Gastrocnemius medialis (tissue), 4 donors: ENCODE data around the gene NPAS3. TPM values are rescaled to one million over a fixed set of nuclear protein-coding genes. Genes with fewer than 3 reads are reported as not detected.

Experiments used
- ATAC-seq, 2 donors: fragments of 150-250 bp; one replicate each; pipeline ENCODE4 v1.9.1; 2016
- DNase-seq, 2 donors: peaks; one replicate each; pipeline ENCODE4 v3.0.0-alpha.2; 2019
- H3K27ac ChIP-seq, 4 donors: fragments of 200-600 bp; sonication (generic); 1 replicate in 1 of 4; 2 replicates in 3 of 4; pipeline ENCODE4 v1.5.1; 2016 to 2018; ENCODE audit warnings: mild to moderate bottlenecking in 2 of 4, moderate library complexity in 1 of 4
- H3K27me3 ChIP-seq, 3 donors: fragments of 200-600 bp; sonication (generic) in 2 of 3; 1 replicate in 1 of 3; 2 replicates in 2 of 3; pipeline versions ENCODE4 v1.5.1 to v1.6.0; 2016 to 2019; ENCODE audit warnings: mild to moderate bottlenecking in 1 of 3, moderate library complexity in 1 of 3
- H3K36me3 ChIP-seq, 2 donors: fragments of 200-600 bp; sonication (generic) in 1 of 2; one replicate each; pipeline ENCODE4 v1.5.1; 2017 to 2018
- H3K4me1 ChIP-seq, 2 donors: fragments of 200-600 bp; sonication (generic) in 1 of 2; one replicate each; pipeline ENCODE4 v1.5.1; 2016 to 2017; ENCODE audit warnings: mild to moderate bottlenecking in 2 of 2
- H3K4me3 ChIP-seq, 4 donors: fragments of 200-600 bp; sonication (generic) in 3 of 4; 1 replicate in 1 of 4; 2 replicates in 3 of 4; pipeline ENCODE4 v1.5.1; 2016 to 2019; ENCODE audit warnings: mild to moderate bottlenecking in 2 of 4
- H3K9me3 ChIP-seq, 3 donors: fragments of 200-600 bp; sonication (generic) in 2 of 3; 1 replicate in 1 of 3; 2 replicates in 2 of 3; pipeline ENCODE4 v1.5.1; 2016 to 2019
- CTCF ChIP-seq, 5 experiments: fragments of 450-650 bp in 3 of 5; fragments of 200-600 bp in 2 of 5; sonication (generic) in 2 of 5; IDR thresholded peaks in 4 of 5; conservative IDR thresholded peaks in 1 of 5; 1 replicate in 4 of 5; 2 replicates in 1 of 5; pipeline ENCODE4 v1.5.1; 2016 to 2019; ENCODE audit warnings: antibody characterized with exemption in 5 of 5, mild to moderate bottlenecking in 3 of 5, moderate library complexity in 3 of 5
- POLR2A ChIP-seq, 2 donors: fragments of 450-650 bp; IDR thresholded peaks; one replicate each; pipeline ENCODE4 v1.6.1; 2017; ENCODE audit warnings: antibody characterized with exemption in 2 of 2, mild to moderate bottlenecking in 2 of 2, moderate library complexity in 2 of 2
- in situ Hi-C, 4 donors: fragments of 200-750 bp; cut with MboI; loops; one replicate each; pipeline versions ENCODE4 v1.15.0 to v1.8.0; 2017; ENCODE audit warnings: low sequenced_read_pairs in 4 of 4
- intact Hi-C: fragments of 100-400 bp; cut with DNase I; formaldehyde crosslinking; loops from one replicate; pipeline ENCODE4 v1.15.1; 2023; ENCODE audit warnings: low total_unique reads
- total RNA-seq, 4 donors: library from RNA; depleted of rRNA; stranded (reverse); fragments of >200 nt; gene quantifications; one replicate each; pipeline versions ENCODE4 v1.1.0 to v1.2.3, GENCODE V29; 2016

Gene NPAS3
- total RNA-seq, 4 donors from 2014 or later: 0.82 to 1.00 TPM; not detected in 2

- Histone ChIP-seq H3K27ac (no peak overlapping the region), H3K36me3 (no peaks in the 10 kb centered on the region), H3K27me3 (no peaks in the 10 kb centered on the region), H3K4me3 (no peak overlapping the region), H3K4me1 (peaks cover 0 to 5% of the 10 kb centered on the region in 2 donors), H3K9me3 (no peaks in the 10 kb centered on the region)
- TF ChIP-seq POLR2A (IDR thresholded peaks at IDR 0.05): no peak
- TF ChIP-seq CTCF (IDR thresholded peaks at IDR 0.05 in 4 of 5, conservative IDR thresholded peaks at IDR 0.05 in 1 of 5): no peak
- in situ Hi-C loops: no loop called here
- DNase-seq (no peak), ATAC-seq (no peak)
- intact Hi-C loops: loop anchor here (2.0 kb wide), 1 partner anchor 38 kb away; the partner anchor contains the start of gene NPAS3
These were observed 38.1 kb upstream of the NPAS3 start for GRCh38 chr14:32900547-32900946.

- DNase-seq: no peak
- intact Hi-C loops: no loop called here
- no peaks in the 10 kb centered on the region for H3K27me3 ChIP-seq
- no peaks in the 10 kb centered on the region for H3K36me3 ChIP-seq
- H3K4me1 ChIP-seq: no peaks in the 10 kb centered on the region
- TF ChIP-seq POLR2A (IDR thresholded peaks at IDR 0.05) (no peak), CTCF (IDR thresholded peaks at IDR 0.05 in 4 of 5, conservative IDR thresholded peaks at IDR 0.05 in 1 of 5) (no peak)
- no peak overlapping the region for H3K4me3 ChIP-seq
- ATAC-seq: no peak
- no peaks in the 10 kb centered on the region for H3K9me3 ChIP-seq
- in situ Hi-C loops: no loop called here
- H3K27ac ChIP-seq: no peak overlapping the region
These were observed 33.7 kb upstream of the NPAS3 start for GRCh38 chr14:32905013-32905412.

- in situ Hi-C loops: no loop called here
- intact Hi-C loops: no loop called here
- H3K4me3 ChIP-seq: no peak overlapping the region
- H3K27ac ChIP-seq: no peak overlapping the region
- no peaks in the 10 kb centered on the region for H3K4me1 ChIP-seq
- ATAC-seq (no peak), DNase-seq (no peak)
- H3K9me3 ChIP-seq: no peaks in the 10 kb centered on the region
- H3K27me3 ChIP-seq: no peaks in the 10 kb centered on the region
- no peaks in the 10 kb centered on the region for H3K36me3 ChIP-seq
- TF ChIP-seq POLR2A (IDR thresholded peaks at IDR 0.05): no peak
These were observed 32.0 kb upstream of the NPAS3 start for GRCh38 chr14:32906672-32907071.

GRCh38 chr14:32908196-32909084 lies 30.2 kb upstream of the NPAS3 start:
- no peak overlapping the region for H3K27ac ChIP-seq
- H3K4me1 ChIP-seq: no peaks in the 10 kb centered on the region
- H3K4me3 ChIP-seq: no peak overlapping the region
- no peak for DNase-seq
- no peaks in the 10 kb centered on the region for H3K9me3 ChIP-seq
- intact Hi-C loops: no loop called here
- no peak for TF ChIP-seq CTCF (IDR thresholded peaks at IDR 0.05 in 4 of 5, conservative IDR thresholded peaks at IDR 0.05 in 1 of 5)
- TF ChIP-seq POLR2A (IDR thresholded peaks at IDR 0.05): no peak
- no peaks in the 10 kb centered on the region for H3K36me3 ChIP-seq
- in situ Hi-C loops: no loop called here
- no peak for ATAC-seq
- no peaks in the 10 kb centered on the region for H3K27me3 ChIP-seq

GRCh38 chr14:32913725-32914124 lies 25.0 kb upstream of the NPAS3 start:
- intact Hi-C loops (no loop called here), in situ Hi-C loops (no loop called here)
- Histone ChIP-seq H3K9me3 (no peaks in the 10 kb centered on the region), H3K4me3 (no peak overlapping the region), H3K36me3 (no peaks in the 10 kb centered on the region), H3K4me1 (no peaks in the 10 kb centered on the region), H3K27ac (no peak overlapping the region), H3K27me3 (no peaks in the 10 kb centered on the region)
- no peak for DNase-seq
- TF ChIP-seq CTCF (IDR thresholded peaks at IDR 0.05 in 4 of 5, conservative IDR thresholded peaks at IDR 0.05 in 1 of 5) (no peak), POLR2A (IDR thresholded peaks at IDR 0.05) (no peak)
- ATAC-seq: no peak
